Nucleus accumbens (tissue), 56 donors: ENCODE data around the gene KMT2C.
"Not testable (repeated sequence)": the region's sequence is repeated elsewhere in the genome, so short reads cannot be mapped to it uniquely, and the experiment has no call there.

ENCODE experiments used
- DNase-seq, 56 donors: peaks; one replicate each; lab custom pipeline; 2025; lab: John Stamatoyannopoulos, UW

KMT2C gene

DNA sequence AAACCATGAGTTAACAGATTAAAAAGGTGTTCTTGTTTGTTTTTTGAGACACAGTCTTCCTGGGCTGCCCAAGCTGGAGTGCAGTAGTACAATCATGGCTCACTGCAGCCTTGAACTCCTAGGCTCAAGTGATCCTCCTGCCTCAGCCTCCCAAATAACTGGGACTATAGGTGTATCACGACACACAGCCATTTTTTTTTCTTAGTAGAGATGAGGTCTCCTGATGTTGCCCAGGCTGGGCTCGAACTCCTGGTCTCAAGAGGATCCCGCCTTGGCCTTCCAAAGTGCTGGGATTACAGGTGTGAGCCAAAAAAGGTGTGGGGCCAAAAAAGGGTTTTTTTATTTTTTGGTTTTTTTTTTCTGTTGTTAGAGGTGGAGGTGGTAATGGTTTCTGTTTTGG is 29.3 kb downstream of the KMT2C start:
- no peak for DNase-seq

DNA sequence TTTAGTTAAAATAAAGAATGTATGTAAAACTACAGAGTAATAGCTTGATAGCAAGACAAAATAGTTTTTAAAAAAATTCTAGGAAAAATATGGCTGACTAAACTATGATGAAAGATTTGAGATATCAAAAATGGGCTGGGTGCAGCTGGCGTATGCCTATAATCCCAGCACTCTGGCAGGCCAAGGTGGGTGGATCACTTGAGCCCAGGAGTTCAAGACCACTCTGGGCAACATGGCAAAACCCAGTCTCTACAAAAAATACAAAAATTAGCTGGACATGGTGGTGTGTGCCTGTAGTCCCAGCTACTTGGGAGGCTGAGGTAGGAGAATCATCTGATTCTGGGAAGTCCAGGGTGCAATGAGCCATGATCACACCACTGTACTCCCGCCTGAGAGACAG is 29.8 kb downstream of the KMT2C start:
- not testable (repeated sequence) for DNase-seq

DNA sequence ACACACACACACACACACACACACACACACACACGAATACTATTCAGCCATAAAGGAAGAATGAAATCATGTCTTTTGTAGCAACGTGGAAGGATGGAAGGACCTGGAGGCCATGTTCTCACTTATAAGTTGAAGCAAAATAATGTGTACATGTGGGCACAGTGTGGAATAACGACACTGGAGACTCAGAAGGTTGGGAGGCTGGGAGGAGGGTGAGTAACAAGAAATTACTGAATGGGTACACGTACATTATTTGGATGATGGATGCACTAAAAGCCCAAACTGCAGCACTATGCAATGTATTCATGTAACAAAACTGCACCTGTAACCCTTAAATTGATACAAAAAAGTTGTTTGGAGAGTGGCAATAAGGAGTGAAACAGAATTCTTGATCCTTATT is 32.1 kb downstream of the KMT2C start:
- no peak for DNase-seq

- DNase-seq, result no peak
Observed at GRCh38 chr7:152402384-152403250, 33.2 kb downstream of the KMT2C start.

GRCh38 chr7:152399344-152399743 is 36.5 kb downstream of the KMT2C start:
- no peak for DNase-seq

DNA sequence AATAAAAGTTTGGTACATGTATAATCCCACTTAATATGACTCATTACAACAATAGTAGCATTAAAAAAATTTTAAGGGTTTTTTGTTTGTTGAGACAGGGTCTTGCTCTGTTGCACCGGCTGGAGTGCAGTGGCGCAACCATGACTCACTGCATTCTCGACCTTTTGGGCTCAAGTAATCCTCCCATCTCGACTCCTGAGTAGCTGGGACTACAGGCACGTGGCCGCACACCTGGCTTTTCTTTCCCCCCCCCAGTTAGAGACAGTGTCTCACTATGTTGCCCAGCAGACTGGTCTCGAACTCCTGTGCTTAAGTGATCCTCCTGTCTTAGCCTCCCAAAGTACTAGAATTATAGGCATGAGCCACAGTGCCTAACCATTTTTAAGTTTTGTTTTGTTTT is 40.7 kb downstream of the KMT2C start:
- no peak for DNase-seq

DNA sequence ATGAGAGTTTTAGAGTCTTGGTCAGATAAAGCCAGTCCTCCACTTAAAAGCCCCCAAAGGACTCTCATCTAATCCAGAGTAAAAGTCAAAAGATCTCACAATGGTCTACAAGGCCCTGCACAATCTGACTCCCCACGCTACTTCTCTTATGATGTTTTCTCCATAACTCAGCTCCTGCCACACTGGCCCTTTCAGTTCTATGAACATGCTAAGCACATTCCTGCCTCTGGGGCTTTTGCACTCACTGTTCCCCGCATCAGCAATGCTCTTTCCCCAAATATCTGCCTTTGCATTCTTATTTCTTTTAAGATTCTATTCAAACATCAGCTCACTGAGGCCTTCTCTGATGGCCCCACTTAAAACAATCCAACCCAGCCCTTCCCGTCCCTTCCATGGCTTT is 41.6 kb downstream of the KMT2C start:
- not testable (repeated sequence) for DNase-seq

DNA sequence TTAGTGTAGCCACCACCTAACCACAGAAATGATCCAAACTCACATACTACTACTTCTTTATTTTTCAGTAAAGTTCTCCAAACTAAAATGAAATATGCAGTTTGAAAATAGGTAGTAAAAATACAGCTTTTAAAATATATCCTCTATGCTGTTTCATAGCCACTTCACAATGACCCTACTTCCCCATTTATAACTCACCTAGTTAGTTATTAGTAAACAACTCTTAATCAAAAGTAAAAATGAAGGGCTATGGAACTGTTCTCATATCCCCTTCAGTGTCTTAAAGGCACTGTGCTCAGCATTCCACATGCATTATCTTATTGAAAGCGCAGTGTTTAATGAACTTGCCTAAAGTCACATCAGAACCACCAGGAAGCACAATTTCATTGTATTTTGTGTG is 43.5 kb downstream of the KMT2C start:
- DNase-seq, result no peak

DNA sequence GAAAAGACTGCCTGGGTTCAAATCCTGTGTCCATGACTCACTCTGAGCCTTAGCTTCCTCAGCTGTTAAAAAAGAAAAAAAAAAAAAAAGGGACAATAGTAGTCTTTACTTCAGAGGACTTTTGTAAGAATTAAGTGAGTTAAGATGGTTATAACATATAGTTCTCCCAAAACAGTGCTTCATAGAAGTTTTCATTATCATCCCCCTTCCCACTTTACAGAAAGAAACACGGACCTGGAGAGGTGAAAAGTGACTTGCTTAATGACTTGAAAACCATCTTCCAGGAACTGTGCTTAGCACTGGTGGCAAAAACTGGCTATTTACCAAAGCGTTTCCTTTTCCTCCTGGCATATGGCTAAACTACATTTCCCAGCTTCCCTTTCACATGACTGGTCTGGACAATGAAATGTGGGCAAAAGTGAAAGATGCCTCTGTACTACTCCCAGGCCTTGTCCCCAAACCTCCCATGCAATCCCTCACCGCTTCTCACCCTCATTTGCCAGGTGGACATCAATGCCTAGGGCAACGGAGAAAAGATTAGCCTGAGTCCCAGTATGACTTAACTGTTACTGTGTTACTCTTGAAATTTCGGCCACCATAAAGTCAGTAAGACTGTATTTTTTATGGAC is 49.6 kb downstream of the KMT2C start:
- DNase-seq, result not testable (repeated sequence)

DNA sequence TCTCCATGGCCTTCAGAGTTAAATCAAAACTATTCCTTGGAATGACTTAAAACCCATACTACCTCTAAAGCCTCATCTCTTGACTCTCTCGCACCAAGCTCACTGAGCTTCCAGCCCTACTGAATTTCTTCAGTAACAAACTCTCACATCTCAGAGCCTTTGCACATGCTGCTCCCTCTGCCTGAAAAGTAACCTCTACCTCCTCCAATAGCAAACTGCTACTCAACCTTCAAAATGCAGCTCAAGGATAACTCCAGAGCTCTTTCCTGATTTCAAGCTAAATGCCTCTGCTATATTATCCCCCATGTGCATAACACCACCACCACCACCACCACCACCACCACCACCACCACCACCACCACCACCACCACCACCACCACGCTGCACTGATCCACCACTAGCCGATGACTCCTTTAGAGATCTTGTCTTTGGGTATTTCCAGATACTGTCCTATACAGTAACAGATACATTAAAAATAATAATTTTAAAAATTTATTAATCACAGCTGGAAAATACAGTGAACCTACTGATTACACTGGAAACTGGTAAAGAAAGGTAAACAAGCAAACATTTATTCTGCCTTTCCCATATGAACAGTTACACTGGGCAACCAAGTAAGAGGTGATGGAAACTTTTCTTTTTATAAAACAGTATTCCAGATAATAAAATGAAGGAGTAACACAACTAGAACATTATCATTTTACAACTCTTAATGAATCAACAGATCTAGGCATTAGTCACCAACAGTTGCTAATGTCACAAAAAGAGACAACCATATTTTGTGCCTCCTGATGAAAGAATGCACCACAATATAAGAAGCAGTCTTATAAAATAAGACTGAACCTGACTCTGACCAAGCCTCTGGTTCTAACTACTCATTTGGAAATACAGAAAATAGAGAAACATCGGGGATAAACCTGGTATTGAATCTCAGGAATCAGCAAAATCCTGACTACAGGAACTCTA is 51.3 kb downstream of the KMT2C start:
- DNase-seq, result not testable (repeated sequence)

DNA sequence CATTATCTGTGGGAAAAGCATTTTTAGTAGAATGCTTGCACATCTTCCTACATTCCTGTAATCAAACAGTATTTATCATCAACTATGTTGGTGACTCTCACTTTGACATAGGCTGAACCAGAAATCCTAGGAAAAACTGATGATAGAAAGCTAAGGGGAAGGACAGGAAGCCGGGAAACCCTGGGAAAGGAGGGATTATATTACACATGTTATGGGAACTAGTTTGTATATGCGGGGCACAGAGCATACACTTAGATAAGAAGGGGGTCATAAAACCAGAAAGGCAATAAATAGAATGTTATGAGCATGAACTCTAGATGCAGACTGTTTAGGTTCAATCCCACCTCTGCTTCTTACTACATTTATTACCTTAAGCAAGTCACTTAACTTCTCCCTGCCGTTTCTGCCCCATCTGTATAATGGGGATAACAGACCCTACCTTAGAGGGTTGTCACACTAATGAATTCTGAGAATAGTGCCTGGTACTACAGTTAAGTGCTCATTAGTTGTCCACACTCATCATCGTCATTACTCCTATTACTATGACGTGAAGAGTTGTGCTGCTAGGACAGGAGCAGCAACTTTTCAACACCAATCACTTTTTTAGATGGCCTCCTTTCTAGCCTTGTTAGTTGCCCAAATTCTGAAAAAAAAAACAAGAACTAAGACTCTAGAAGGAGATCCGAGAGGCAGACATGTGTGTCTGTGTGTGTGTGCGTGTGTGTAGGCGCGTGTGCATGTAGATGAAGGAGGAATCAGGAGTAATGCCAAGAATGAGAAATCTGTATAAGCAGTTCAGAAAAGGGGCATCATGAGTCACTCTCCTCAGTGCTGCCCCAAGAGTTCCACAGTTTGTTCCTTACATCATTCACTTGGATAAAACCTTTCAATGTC is 52.2 kb downstream of the KMT2C start:
- no peak for DNase-seq

DNA sequence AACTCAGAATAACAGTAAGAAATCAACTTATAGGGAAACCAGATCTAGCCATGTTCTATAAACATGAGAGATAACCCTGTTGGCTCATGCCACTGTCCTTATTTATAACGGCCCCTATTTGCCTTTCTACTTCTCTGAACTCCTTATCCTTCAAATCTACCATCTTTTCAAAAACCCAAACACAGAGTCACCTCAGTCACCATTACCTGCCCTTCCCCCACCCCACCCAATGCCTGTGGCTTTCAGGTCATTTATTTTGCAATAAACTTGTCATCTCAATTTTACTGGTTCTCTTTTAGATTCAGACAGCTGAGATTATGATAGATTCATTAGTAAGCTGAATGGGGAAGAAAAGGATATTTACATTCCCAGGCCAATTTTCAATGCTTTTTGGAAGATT is 53.6 kb downstream of the KMT2C start:
- DNase-seq, result no peak

GRCh38 chr7:152380931-152381578 is 54.7 kb downstream of the KMT2C start:
- not testable (repeated sequence) for DNase-seq

- DNase-seq, result not testable (repeated sequence)
Observed at GRCh38 chr7:152378497-152378896, 57.3 kb downstream of the KMT2C start.

DNA sequence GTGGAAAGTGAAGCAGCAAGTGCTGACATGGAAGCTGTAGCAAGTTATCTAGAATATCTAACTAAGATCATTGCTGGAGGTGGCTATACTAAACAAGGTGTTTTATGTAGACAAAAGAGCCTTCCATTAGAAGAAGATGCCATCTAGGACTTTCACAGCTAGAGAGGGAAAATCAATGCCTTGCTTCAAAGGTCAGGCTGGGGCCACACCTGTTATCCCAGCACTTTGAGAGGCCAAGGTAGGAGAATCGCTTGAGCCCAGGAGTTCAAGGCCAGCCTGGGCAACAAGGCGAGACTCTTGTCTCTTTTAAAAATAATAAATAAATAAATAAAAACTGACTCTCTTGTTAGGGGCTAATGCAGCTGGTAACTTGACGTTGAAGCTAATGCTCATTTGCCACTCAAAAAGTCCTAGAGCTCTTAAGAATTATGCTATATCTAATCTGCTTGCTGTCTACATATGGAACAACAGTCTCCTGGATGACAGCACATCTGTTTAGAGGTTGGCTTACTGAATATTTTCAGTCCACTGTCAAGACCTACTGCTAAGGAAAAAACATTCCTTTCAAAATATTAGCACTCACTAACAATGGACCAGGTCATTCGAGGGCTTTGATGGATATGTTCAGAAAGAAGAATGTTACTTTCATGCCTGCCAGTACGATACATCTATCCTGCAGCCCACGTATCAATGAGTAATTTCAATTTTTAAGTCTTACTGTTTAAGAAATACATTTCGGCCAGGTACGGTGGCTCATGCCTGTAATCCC is 58.9 kb downstream of the KMT2C start:
- not testable (repeated sequence) for DNase-seq

DNA sequence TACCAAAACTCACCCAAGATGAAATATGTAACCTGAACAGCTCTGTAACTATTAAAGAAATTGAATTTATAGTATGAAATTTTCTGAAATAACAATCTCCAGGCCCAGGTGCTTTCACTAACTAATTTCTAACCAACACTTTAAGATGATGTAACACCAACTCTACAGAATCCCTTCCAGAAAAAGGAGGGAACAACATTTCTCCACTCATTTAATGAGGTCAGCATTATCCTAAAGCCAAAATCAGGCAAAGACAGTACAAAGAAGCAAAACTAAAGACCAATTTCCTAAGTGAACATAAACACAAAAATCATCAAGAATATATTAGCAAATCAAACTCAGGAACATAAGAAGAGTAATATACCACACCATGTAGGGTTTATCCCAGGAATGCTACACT is 65.5 kb downstream of the KMT2C start:
- no peak for DNase-seq

DNA sequence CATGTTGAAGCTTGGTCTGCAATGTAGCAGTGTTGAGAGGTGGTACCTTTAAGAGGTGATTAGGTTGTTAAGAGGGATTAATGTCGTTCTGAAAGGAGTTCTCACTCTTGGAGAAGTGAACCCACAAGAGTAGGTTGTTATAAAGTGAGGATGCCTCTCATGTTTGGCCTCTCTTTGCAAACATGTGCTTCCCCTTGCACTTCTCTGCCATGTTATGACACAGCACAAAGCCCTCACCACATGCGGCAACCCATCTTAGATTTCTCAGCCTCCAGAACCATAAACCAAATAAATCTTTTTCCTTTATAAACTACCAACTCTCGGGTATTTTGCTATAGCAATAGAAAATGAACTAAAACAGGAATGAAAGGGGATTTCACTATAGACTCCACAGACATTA is 66.3 kb downstream of the KMT2C start:
- DNase-seq, result no peak

DNA sequence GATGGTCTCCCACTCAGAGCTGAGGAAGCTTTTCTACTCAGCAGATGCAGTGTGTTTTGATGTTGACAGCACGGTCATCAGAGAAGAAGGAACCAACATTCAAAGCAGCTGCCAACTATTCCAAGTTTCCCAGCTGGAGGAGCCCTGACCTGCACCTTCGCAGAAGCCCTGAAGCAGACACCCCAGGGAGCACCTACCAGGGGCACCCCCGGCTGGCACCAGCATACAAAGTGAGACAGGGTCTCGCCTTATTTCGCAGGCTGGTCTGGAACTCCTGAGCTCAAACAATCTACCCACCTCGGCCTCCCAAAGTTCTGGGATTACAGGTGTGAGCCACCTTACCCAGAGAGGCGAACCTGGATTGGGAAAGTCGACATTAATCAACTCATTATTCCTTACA is 68.6 kb downstream of the KMT2C start:
- no peak for DNase-seq

GRCh38 chr7:152366662-152367061 is 69.1 kb downstream of the KMT2C start:
- peak in 1 of 56 donors; percentile 13 for DNase-seq
